Endothelial cell of umbilical vein (primary cell): ENCODE data around the gene SEPTIN3. TPM values are rescaled to one million over a fixed set of nuclear protein-coding genes. Genes with fewer than 3 reads are reported as not detected.

Experiments
- BruUV-seq: library from RNA; stranded (reverse); fragments of 400-500 nt; replicated peaks from 2 replicates; lab custom pipeline; 2021; lab: Mats Ljungman, UMichigan
- CTCF ChIA-PET: fragments of 300-600, 350-600 bp; sonication (Branson Sonifier 250); formaldehyde crosslinking; loops from one replicate; lab custom pipeline; 2021; ENCODE audit warnings: antibody characterized with exemption, inconsistent platforms; lab: Charles Lee
- POLR2A ChIA-PET: fragments of 300-600, 350-600 bp; sonication (Branson Sonifier 250); formaldehyde crosslinking; loops from one replicate; lab custom pipeline; 2021; ENCODE audit warnings: antibody characterized with exemption, inconsistent platforms; lab: Charles Lee
- DNase-seq: peaks from one replicate; pipeline ENCODE4 v3.0.0-alpha.2; 2011; ENCODE audit warnings: low read depth, low spot score
- FAIRE-seq: peaks from 2 replicates; lab custom pipeline; 2011; peaks lifted over from hg19 to GRCh38; lab: Jason Lieb, UNC
- H2AFZ ChIP-seq: 2 replicates; pipeline ENCODE4 v1.6.0; 2012; ENCODE audit warnings: low read depth, low read length, control low read depth, inconsistent platforms
- H3K27ac ChIP-seq: 2 replicates; pipeline ENCODE4 v1.5.1; 2011; ENCODE audit warnings: low read depth, mild to moderate bottlenecking, control low read depth, low read length, moderate library complexity; ENCODE audit not compliant: insufficient read depth
- H3K27me3 ChIP-seq, 2 experiments: 2 replicates each; pipeline versions ENCODE4 v1.6.0 to v1.6.1; 2011; ENCODE audit warnings: low read length in 2 of 2, mixed read lengths in 1 of 2; ENCODE audit not compliant: control insufficient read depth in 2 of 2, insufficient read depth in 2 of 2
- H3K36me3 ChIP-seq, 2 experiments: 2 replicates in 1 of 2; 3 replicates in 1 of 2; pipeline ENCODE4 v1.5.1; 2011; ENCODE audit warnings: low read length in 2 of 2, mild to moderate bottlenecking in 1 of 2, moderate library complexity in 1 of 2; ENCODE audit not compliant: control insufficient read depth in 2 of 2, insufficient read depth in 2 of 2; ENCODE audit errors: extremely low read depth in 1 of 2
- H3K4me1 ChIP-seq: 3 replicates; pipeline ENCODE4 v1.5.1; 2011; ENCODE audit warnings: mild to moderate bottlenecking, low read length; ENCODE audit not compliant: control insufficient read depth, insufficient read depth; ENCODE audit errors: extremely low read depth
- H3K4me2 ChIP-seq: 2 replicates; pipeline ENCODE4 v1.6.1; 2011; ENCODE audit warnings: low read length, control low read depth, mixed read lengths; ENCODE audit not compliant: insufficient read depth
- H3K4me3 ChIP-seq, 3 experiments: fragments of 200-600 bp in 1 of 3; sonication (generic), shearing (Covaris generic) in 1 of 3; replicated peaks in 1 of 3; 2 replicates each; pipeline ENCODE4 v1.5.1; 2011 to 2016; ENCODE audit warnings: control low read depth in 3 of 3, low read length in 3 of 3, mild to moderate bottlenecking in 2 of 3, inconsistent platforms in 1 of 3, low read depth in 1 of 3, moderate library complexity in 1 of 3; ENCODE audit not compliant: insufficient read depth in 1 of 3
- H3K79me2 ChIP-seq: 2 replicates; pipeline ENCODE4 v1.6.0; 2012; ENCODE audit warnings: low read length, inconsistent platforms; ENCODE audit not compliant: control insufficient read depth, insufficient read depth
- H3K9ac ChIP-seq: replicated peaks from 2 replicates; pipeline ENCODE3; 2011; ENCODE audit warnings: low read length, control low read depth; ENCODE audit not compliant: insufficient read depth; ENCODE audit errors: extremely low read depth
- H3K9me1 ChIP-seq: replicated peaks from 3 replicates; pipeline ENCODE4 v1.6.0; 2011; ENCODE audit warnings: mild to moderate bottlenecking, low read length; ENCODE audit not compliant: control insufficient read depth, insufficient read depth; ENCODE audit errors: extremely low read depth
- H3K9me3 ChIP-seq: replicated peaks from 2 replicates; pipeline ENCODE4 v1.5.1; 2012; ENCODE audit warnings: low read length, inconsistent platforms; ENCODE audit not compliant: control insufficient read depth, insufficient read depth
- H4K20me1 ChIP-seq: replicated peaks from 2 replicates; pipeline ENCODE3; 2011; ENCODE audit warnings: mild to moderate bottlenecking, low read length; ENCODE audit not compliant: control insufficient read depth, insufficient read depth; ENCODE audit errors: extremely low read depth
- EZH2 ChIP-seq: IDR thresholded peaks from 2 replicates; pipeline ENCODE4 v1.6.1; 2012; ENCODE audit warnings: borderline replicate concordance, low read depth, mild to moderate bottlenecking, moderate library complexity, low read length, inconsistent platforms; ENCODE audit not compliant: severe bottlenecking
- FOS ChIP-seq: IDR thresholded peaks from 2 replicates; pipeline ENCODE4 v1.6.1; 2011; ENCODE audit warnings: mild to moderate bottlenecking, low read length, moderate library complexity, borderline replicate concordance; ENCODE audit not compliant: insufficient read depth
- GATA2 ChIP-seq: IDR thresholded peaks from 2 replicates; pipeline ENCODE4 v1.7.0; 2011; ENCODE audit warnings: low read depth, mild to moderate bottlenecking, moderate library complexity, mixed read lengths, low read length; ENCODE audit not compliant: insufficient read length, insufficient read depth
- JUN ChIP-seq: IDR thresholded peaks from 2 replicates; pipeline ENCODE4 v1.6.1; 2011; ENCODE audit warnings: borderline replicate concordance, low read depth; ENCODE audit not compliant: insufficient read length, insufficient read depth
- MYC ChIP-seq: IDR thresholded peaks from one replicate; pipeline ENCODE4 v1.6.1; 2011; ENCODE audit warnings: mild to moderate bottlenecking, low read depth, low read length
- POLR2A ChIP-seq: IDR thresholded peaks from 2 replicates; pipeline ENCODE4 v1.6.1; 2012; ENCODE audit warnings: low read depth, mild to moderate bottlenecking, control low read depth, low read length
- POLR2AphosphoS5 ChIP-seq: IDR thresholded peaks from 2 replicates; pipeline ENCODE4 v1.6.1; 2012; ENCODE audit warnings: low read depth, mild to moderate bottlenecking, control low read depth, low read length, moderate library complexity; ENCODE audit not compliant: insufficient read depth
- dilution Hi-C: fragments of 300-500 bp; cut with MboI; formaldehyde crosslinking; loops from one replicate; pipeline ENCODE4 v1.15.0; 2019; ENCODE audit warnings: low sequenced_read_pairs; ENCODE audit not compliant: extremely low pct_ligation_motif_present
- intact Hi-C: fragments of 100-400 bp; cut with micrococcal nuclease; formaldehyde crosslinking; loops from one replicate; pipeline ENCODE4 v1.10.0; 2022
- polyA plus RNA-seq, 4 experiments: library from polyadenylated mRNA; depleted of rRNA in 3 of 4; stranded (reverse) in 3 of 4; unstranded in 1 of 4; fragments of >200 nt; gene quantifications; 2 replicates each; pipeline versions ENCODE4 v1.2.1 to v1.2.3, GENCODE V29; 2011 to 2012; ENCODE audit warnings: missing spikeins in 1 of 4
- total RNA-seq: library from RNA; stranded (reverse); gene quantifications from 2 replicates; pipeline ENCODE4 v1.2.3, GENCODE V29; 2021
- TF ChIP-seq, protein P1 (sequence below): IDR thresholded peaks from 2 replicates; pipeline ENCODE4 v1.6.1; 2011; ENCODE audit not compliant: insufficient read depth, insufficient read length
- TF ChIP-seq, protein P2 (sequence below), 2 donors: IDR thresholded peaks; 1 replicate in 1 of 2; 2 replicates in 1 of 2; pipeline ENCODE4 v1.5.1; 2011; ENCODE audit warnings: low read length in 2 of 2, mild to moderate bottlenecking in 2 of 2, moderate library complexity in 2 of 2, control low read depth in 1 of 2, inconsistent platforms in 1 of 2, low read depth in 1 of 2; ENCODE audit not compliant: insufficient read depth in 1 of 2; ENCODE audit errors: extremely low read depth in 1 of 2

The SEPTIN3 gene
- total and polyA plus RNA-seq, 2 donors (not counting 3 experiments of a cell fraction or from before 2014, with no cell fraction given): 0.08 to 0.18 TPM

DNA sequence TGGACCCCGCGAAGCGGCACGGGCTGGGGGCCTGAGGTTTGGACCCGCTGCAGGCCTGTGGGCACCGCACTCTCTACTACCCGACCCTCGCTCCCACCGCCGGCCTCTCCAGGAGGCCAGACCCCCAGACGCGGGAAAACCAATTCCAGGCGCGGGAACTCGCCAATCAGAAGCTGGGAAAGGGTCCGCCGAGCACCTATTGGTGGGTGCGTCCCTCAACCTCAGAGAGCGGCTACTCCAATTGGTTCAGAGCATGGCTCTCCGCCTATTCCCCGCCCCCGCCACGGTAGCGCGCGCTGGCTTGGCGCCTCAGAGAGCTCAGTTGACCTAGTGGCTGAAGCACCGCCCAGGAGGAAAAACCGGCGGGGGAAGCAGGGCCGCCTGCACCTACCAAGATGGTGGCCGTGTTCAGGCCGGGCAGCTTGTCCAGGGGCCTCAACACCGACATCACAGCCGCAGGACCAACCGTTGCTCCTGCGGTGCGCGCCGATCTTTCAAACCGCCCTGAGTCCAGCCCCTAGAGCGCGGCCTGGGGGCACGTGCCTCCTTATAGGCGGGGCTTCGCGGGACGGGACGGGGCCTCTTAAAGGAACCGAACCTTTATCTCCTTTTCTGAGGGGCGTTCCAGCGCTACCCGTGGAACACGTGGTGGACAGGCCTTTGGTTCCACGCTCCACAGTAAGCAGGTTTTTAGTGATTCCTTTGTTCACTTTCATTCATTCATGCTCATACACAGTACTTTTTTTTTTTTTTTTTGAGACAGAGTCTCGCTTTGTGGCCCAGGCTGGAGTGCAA is 22.4 kb upstream of the SEPTIN3 start, which contains the start of gene CENPM:
Gene CENPM, minus strand, starts transcription at position 524 of the 795 bp plus-strand sequence. Its CDS starts 76 bp downstream, at position 448.
- Histone ChIP-seq H4K20me1 (no peaks in the 10 kb centered on the region), H3K36me3 (no peaks in the 10 kb centered on the region), H3K9me3 (no peaks in the 10 kb centered on the region), H2AFZ (peak within 1 kb of the TSS; percentile 90), H3K4me2 (peak within 1 kb of the TSS; percentile 38), H3K27ac (peak within 1 kb of the TSS; percentile 44), H3K4me1 (peaks cover 33% of the 10 kb centered on the region), H3K4me3 (peak within 1 kb of the TSS; percentile 39 to 85 (median 57)), H3K27me3 (no peaks in the 10 kb centered on the region), H3K9ac (peak within 1 kb of the TSS; percentile 57), H3K79me2 (peaks cover 5% of the 10 kb centered on the region), H3K9me1 (no peaks in the 10 kb centered on the region)
- intact Hi-C loops: loop anchor here (1.0 to 2.0 kb wide), 2 partner anchors 114 to 250 kb away; partner anchors contain the start of gene SREBF2
- POLR2A ChIA-PET: no interaction called here
- TF ChIP-seq JUN: no peak
- no peak for TF ChIP-seq FOS
- TF ChIP-seq EZH2: no peak
- no peak for TF ChIP-seq POLR2A
- no peak for TF ChIP-seq GATA2
- TF ChIP-seq, protein P1, sequence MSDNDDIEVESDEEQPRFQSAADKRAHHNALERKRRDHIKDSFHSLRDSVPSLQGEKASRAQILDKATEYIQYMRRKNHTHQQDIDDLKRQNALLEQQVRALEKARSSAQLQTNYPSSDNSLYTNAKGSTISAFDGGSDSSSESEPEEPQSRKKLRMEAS: peak; percentile 94
- TF ChIP-seq, protein P2, sequence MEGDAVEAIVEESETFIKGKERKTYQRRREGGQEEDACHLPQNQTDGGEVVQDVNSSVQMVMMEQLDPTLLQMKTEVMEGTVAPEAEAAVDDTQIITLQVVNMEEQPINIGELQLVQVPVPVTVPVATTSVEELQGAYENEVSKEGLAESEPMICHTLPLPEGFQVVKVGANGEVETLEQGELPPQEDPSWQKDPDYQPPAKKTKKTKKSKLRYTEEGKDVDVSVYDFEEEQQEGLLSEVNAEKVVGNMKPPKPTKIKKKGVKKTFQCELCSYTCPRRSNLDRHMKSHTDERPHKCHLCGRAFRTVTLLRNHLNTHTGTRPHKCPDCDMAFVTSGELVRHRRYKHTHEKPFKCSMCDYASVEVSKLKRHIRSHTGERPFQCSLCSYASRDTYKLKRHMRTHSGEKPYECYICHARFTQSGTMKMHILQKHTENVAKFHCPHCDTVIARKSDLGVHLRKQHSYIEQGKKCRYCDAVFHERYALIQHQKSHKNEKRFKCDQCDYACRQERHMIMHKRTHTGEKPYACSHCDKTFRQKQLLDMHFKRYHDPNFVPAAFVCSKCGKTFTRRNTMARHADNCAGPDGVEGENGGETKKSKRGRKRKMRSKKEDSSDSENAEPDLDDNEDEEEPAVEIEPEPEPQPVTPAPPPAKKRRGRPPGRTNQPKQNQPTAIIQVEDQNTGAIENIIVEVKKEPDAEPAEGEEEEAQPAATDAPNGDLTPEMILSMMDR (IDR thresholded peaks at IDR 0.05; ENCODE audit: extremely low read depth in 1 of 2, insufficient read depth in 1 of 2, low read depth in 1 of 2, low read length in 2 of 2): no peak
- TF ChIP-seq POLR2AphosphoS5: peak; percentile 11
- TF ChIP-seq MYC: peak; percentile 3
- DNase-seq (peak; percentile 96), FAIRE-seq (peak; percentile 94)
- CTCF ChIA-PET: interaction anchor here (0.7 to 2.4 kb wide), 15 partner anchors 10 to 498 kb away, joined by 3 to 22 read pairs (median 5); partner anchors contain the start of genes CCDC134, NDUFA6, SNU13 and TNFRSF13C
- dilution Hi-C loops: no loop called here
- TSS peak; percentile 59 for BruUV-seq
